Measurements from ENCODE around the gene AMER1.

The AMER1 gene

GRCh38 chrX:64182208-64182607, 23.3 kb downstream of the AMER1 start:
- no peak for DNase-seq

- DNase-seq, result no peak
These were observed 28.6 kb downstream of the AMER1 start for GRCh38 chrX:64176876-64177275.

GRCh38 chrX:64169988-64170387, 35.5 kb downstream of the AMER1 start:
- DNase-seq, result no peak

- DNase-seq, result no peak
These were observed 52.7 kb downstream of the AMER1 start for GRCh38 chrX:64152857-64153256.

- no peak for DNase-seq
These were observed 53.6 kb downstream of the AMER1 start for GRCh38 chrX:64151911-64152310.

GRCh38 chrX:64150775-64151174, 54.7 kb downstream of the AMER1 start:
- DNase-seq, result no peak
